NCI-H460 (cell line): Measurements from ENCODE around the gene CAPN3. TPM values are rescaled to one million over a fixed set of nuclear protein-coding genes. Genes with fewer than 3 reads are reported as not detected.

Experiments used
- DNase-seq: peaks from one replicate; pipeline ENCODE4 v3.0.0-alpha.2; 2016; ENCODE audit warnings: low read depth; ENCODE audit errors: extremely low read depth
- total RNA-seq: library from RNA; depleted of rRNA; stranded (reverse); fragments of >200 nt; shearing (Covaris generic); gene quantifications from 2 replicates; pipeline ENCODE4 v1.2.3, GENCODE V29; 2014

The CAPN3 gene
- total RNA-seq, 1 experiment from 2014 or later = 1.6 TPM

- DNase-seq = no peak
Observed at GRCh38 chr15:42392309-42393024, 33.2 kb downstream of the CAPN3 start.

GRCh38 chr15:42394106-42394505 lies 34.8 kb downstream of the CAPN3 start:
- DNase-seq = no peak

GRCh38 chr15:42395838-42396237 lies 36.5 kb downstream of the CAPN3 start:
- DNase-seq = no peak

GRCh38 chr15:42401544-42402454 lies 42.5 kb downstream of the CAPN3 start:
- DNase-seq = no peak

- DNase-seq = no peak
Observed at GRCh38 chr15:42402455-42403205, 43.3 kb downstream of the CAPN3 start.

- no peak for DNase-seq
Observed at GRCh38 chr15:42403389-42403788, 44.1 kb downstream of the CAPN3 start.

- DNase-seq = no peak
Observed at GRCh38 chr15:42404461-42405235, 45.3 kb downstream of the CAPN3 start.

GRCh38 chr15:42405863-42406482 lies 46.7 kb downstream of the CAPN3 start:
- DNase-seq = no peak

- DNase-seq = no peak
Observed at GRCh38 chr15:42408178-42408577, 48.9 kb downstream of the CAPN3 start.

GRCh38 chr15:42409011-42409410 lies 49.7 kb downstream of the CAPN3 start:
- no peak for DNase-seq

GRCh38 chr15:42411884-42412283 lies 52.6 kb downstream of the CAPN3 start:
- DNase-seq = no peak

GRCh38 chr15:42413920-42414319 lies 54.6 kb downstream of the CAPN3 start:
- DNase-seq = no peak

- no peak for DNase-seq
Observed at GRCh38 chr15:42419369-42419768, 60.1 kb downstream of the CAPN3 start.

- no peak for DNase-seq
Observed at GRCh38 chr15:42421376-42421775, 62.1 kb downstream of the CAPN3 start.

- DNase-seq = no peak
Observed at GRCh38 chr15:42427429-42428223, 68.3 kb downstream of the CAPN3 start.

GRCh38 chr15:42444415-42445063 lies 85.2 kb downstream of the CAPN3 start:
- no peak for DNase-seq

GRCh38 chr15:42445551-42445950 lies 86.2 kb downstream of the CAPN3 start:
- no peak for DNase-seq

- DNase-seq = no peak
Observed at GRCh38 chr15:42447599-42447998, 88.3 kb downstream of the CAPN3 start.

- no peak for DNase-seq
Observed at GRCh38 chr15:42448281-42448680, 89.0 kb downstream of the CAPN3 start.
